Activated gamma-delta T cell (primary cell): ENCODE measurements around the gene AMBP.

Experiments
- DNase-seq: peaks from one replicate; lab custom pipeline; 2025; lab: John Stamatoyannopoulos, UW
- total RNA-seq, 2 donors: gene quantifications; one replicate each; lab custom pipeline; 2026; lab: John Stamatoyannopoulos, UW

Gene AMBP
- 0 reads per million in 2 donors for total RNA-seq

DNA sequence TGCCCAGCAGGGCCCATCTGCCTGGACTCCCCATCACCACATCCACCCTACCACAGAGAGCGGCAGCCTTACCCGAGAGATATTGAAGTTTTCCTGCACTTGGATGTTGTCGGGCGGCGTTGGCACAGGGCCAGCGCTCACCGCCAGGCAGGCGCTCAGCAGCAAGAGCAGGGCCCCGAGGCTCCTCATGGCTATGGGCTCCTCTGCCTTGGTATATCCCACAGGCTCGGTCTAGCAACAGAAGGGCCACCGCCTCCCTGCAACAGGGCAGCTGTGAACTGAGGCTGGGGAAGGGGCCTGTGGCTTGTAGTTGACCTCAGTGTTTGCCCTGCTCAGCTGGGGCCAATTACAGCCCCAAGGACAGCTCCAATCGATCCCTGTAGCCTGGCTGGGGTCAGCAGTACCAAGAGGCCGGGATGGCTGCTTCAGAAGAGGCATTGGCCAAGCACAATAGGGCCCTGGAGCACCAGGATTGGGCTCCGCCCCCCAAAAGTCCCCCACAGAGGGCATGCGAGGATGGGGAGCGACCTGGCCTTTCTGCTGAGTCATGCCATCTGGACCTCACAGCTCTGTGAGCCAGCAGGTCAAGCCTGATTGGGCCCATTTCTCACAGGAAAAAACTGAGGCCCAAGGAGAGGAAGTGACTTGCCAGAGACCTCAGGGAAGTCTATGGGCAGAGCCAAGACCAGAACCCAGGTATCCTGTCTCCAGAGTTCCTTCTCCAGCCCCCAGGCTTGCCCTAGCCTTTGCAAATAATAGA, at the start of gene AMBP:
Gene AMBP (minus strand): TSS at position 280 of the 760 bp plus-strand sequence. CDS start 91 bp downstream, at position 189.
- no peak for DNase-seq

DNA sequence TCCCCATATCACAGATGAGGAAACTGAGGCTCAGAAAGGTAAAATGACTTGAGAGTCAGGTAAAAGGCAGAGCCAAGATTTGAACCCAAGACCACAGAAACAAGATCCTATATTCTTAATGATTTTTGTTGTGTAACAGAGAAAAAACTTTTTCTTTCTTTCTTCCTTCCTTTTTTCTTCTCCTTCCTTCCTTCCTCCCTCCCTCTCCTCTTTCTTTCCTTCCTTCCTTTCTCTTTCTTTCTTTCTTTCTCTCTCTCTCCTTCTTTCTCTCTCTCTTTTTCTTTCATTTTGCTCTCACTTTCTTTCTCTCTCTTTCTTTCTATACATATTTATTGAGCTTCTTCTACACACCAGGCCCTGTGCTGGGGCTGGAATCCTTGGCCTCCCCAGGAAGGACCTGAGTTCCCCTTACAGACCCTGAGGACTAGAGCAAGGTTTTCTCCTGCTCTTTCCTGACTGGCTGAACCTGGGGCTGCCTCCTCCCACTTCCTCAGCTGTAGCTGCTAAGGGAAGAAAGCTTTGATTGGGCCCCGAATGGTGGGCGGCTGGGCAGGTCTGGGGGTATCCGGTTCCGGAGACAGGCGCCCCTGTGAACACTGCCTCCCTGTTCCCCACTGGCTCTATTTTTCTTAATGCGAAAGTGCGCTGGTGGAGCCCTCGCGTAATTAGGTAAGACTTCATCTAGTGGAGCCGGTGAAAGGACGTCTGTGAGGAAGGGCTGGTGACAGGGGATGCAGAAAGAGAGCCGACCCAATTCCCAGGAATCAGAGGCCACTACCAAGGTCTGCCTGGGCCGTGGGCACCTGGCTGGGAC, 48.4 kb upstream of the AMBP start:
- DNase-seq, result no peak

DNA sequence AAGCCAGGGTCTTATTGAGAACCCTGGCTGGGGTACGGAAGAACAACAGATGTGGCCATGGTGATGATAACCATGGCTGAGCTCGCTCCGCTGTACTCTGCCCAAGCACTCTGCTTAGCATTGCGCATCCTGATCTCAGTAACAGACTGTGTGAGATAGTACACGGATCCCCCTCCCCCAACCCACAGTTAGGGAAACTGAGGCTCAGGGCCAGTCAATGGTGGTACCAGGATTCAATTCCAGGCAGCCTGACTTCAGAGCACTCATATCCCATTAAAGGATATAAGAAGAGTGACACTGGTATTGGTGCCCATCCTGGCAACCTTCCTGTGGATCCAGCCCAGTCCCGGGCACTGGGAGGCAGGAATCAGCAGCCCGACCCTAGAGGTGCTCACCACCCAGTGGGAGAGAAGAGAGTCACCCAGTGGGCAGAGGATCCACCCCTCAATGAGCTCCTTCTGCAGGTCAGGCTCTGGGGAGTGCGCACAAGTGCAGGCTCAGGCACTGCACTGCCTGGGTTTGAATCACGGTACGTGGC, 47.4 kb upstream of the AMBP start:
- no peak for DNase-seq

DNA sequence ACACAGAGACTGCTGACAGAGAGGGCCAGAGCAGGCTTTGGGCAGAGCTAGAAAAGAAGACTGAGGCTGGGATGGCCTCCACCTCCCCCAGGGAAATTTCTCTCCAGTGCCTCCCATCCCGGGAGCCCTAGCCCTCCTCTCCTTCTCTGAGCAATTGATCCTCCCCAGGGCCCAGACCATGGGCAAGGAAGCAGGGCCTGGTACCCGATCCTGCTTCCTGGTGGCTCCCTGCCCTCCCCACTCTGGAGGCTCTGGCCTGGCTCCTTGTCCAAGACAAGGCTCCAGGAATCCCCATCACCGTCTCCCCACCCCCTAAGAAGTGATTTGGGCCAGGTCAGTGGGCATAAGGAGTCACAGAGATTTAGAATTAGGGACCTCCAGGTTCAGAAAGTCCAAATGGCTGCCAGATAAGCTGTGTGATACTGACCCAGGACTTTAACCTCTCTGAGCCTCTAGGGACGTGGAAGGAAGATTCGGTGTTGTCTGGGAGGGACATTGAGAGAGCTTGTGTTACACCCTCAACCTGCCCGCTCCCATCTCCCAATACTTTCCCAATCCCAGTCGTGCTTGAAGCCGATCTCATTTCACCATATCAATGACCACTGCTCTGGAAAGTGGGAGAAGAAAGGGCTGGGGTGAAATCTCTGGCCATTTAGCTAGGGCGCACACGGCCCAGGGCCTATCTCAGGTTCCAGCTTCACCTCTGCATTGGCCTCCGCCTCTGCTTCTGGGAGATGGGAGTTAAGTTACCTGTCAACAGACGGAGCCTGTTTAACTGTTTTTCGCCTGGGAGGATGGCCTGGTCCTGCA, 46.8 kb upstream of the AMBP start:
- no peak for DNase-seq

DNA sequence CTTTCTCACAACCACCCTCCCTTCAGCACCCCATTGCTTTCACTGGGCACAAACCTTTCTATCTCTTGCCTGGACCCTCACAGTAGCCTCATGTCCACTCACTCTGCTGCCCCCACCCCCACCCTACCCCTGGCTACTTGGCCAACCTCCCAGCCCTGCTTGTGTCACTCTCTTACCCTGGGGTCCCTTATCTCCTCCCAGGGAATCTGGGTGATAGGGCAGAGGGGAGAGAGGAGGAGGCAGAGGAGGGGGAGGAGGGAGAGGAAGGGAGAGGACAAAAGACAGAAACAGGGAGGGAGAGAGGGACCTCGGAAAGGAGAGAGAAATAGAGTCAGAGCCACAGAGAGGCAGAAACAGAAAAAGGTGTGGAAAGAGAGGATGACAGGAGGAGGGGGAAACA, 46.0 kb upstream of the AMBP start:
- DNase-seq, result no peak

DNA sequence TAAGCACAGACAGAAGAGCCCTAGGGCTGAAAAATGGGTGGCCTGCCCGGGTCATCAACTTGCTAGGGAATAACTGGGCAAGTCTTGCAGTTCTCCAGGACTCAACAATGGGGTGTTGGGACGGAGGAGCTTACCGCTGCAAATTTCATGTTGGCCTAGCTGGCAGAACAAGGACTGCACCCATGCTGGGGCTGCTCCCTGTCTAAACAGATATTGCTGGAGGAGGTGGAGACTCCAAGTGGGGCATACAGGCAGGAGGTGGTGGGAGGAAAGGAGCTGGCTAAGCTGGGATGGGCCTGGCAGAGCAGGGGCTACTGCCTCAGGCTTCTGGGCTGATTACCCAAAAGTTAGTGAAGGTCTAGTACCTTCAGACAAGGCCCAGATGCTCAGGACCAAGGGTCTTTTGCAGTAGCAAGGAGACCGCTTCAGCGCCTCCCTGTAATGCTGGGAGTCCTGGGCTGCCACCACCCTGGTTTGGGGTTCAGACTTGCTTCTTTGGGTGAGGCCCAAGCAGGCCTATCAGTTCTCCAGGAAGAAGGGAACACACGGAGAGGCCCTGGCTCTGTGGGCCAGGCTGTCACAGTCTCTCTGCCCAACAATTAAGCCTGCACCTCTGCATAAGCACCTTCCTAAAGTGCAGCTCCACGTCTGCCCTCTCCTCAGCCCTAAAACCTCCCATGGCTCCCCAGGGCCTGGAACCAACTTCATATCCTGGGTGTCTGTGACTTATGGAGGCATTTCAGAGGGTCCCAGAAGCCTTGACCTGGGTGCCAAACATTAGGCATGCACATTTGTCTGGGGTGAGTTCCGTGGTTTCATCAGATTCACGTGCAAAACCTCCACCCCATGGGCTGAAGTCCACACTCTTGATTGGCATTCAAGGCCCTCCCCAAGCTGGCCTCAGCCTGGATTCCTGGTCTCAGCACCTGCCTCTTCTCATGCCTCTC, 45.2 kb upstream of the AMBP start:
- DNase-seq, result no peak

DNA sequence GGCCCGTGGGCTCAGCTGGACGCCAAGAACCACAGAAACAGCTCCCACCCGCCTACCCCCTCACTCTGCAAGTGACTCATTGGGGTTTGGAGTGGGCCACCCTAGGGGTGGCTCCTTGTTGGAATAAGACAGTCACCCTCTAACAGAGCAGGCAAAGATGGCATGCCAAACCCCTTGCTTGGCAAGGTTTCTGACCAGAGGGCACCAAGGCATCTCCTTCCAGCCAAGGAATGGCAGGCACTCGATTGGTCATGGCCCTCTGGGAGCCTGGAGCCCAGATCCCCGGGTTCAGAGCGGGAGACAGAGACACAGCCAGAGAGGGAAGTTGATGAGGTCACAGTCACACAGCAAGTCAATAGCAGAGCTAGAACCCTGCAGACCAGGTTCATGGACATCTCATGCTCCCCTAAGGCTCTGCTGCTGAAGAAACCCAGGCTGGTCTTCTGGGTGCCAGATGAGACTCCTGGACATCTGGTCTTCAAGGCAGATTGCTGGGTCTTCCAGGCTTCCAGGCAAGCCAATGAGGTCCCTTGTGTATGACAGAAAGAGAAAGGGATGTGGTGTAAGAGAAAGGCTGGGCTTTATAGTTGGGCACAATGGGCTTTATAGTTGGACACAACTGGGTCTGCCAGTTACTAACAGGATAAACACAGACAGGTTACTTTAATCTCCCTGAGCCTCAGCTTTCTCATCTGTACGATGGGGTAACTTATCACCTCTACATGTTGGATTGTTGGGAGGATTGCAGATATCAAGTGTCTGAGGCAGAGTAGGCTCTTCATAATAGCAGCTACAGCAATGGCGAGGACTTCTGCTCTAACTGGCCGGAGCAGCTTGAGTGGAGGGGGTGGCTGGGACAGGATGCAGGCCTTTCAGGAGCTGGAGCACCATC, 44.3 kb upstream of the AMBP start:
- no peak for DNase-seq

DNA sequence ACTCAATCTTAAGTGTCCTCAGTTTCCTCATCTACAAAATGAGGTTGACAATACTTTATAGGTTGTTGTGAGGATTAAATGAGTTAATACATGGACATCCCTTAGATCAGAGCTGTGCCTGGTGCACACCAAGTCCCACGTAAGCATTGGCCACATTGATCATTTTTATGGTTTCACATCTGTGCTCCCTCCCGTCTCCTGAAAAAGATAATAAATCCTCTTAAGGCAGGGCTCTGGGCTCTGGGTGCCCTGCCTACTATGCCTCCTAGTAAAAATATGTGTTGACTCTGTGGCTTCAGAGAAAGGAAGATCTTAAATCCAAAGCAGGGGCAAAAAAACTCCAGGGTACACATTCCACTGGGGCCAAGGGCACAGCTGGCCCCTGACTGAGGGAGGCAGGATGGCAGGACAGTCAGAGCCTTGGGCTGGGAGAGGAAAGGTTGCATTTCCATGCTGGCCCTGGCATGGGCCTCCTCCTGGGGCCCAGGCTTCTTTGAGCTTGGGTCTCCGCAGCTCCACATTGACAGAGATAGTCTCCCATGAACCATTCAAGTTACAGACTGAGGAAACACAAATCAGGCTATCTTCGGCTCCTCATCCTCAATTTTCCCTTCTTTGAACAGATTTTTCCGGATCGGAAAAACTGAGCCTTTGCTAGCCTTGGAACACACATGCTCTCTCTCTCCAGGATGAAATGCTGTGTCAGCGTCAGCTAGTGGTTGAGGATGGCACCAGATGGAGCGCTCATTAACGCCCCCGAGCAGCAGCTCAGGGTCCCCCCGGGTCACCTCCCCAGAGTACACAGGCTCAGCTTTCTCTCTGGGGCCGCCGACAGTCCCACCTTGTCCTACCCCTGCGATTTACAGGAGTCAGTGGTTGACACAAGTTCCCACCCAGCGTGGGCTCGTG, 43.4 kb upstream of the AMBP start:
- DNase-seq, result no peak

DNA sequence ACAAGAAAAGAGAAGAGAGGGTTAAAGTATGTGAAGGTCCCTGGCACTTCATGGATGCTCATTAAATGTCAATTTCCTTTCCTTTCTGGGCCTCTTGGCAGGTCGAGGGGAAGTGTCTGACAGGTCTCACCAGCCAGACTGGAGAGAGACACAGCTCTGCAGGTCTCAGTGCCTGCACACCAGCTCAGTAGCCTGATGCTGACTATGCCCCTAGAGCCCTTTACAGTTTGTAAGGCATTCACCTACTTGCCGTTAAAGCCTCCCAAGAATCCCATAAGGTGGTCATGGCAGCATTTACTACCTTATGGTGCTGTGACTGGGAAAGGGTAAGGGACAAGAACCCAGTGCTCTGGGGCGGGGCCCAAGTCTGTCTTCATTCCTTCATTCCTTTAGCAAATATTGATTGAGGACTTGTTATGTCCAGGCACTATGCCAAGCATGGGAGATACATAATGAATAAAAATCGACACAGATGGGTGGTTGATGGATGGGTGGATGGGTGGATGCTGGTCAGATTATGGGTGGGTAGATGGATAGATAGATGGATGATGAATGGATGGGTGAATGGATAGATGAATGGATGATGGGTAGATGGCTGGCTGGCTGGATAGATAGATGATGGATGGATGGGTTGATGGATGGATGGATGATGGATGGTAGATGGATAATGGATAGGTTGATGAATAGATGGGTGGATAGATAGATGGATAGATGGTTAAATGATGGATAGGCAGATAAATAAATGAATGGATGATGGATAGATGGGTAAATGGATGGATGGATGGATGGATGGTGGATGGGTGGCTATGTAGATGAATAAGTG, 42.3 kb upstream of the AMBP start:
- DNase-seq, result no peak

DNA sequence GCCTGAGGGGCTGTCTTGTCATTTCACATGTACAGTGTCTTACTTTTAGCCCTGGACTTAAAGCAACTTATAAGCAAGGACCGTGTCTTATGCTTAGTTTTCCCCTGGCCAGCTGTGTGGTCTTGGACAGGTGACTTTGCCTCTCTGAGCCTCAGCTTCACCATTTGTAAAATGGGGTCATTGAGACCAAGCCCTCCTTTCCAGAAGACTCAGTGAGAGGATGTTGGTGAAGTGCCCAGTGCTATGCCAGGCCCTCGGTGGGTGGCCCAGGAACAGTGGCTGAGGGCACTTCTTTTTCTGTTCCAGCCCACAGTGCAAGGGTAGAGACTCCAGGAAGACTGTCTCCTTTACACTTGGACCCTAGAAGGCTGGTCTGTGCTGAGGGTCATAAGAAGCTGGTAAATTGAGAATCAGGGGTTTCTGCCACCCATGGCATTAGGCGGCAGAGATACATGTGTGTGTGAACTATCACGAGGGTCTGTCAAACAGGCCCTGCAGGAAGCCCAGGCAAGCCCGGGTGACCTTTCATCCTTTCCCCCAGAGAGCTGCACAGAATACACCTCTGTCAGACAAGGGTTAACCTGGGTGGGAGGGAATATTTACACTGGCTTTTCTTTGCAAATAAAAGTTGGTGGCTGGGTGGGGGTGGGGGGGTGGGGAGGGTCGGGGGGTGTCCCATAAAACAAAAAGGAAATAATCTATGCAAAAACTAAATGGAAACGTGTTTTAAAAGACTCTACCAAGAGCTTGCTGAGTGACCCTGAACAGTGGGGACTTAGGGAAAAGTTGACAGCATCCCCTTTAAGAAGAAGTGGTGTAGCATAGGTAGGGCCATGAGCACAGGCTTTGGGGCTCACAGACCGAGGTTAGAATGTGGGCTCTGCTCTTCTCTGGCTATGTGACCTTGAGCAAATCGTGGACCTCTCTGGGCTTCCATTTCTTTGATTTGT, 41.4 kb upstream of the AMBP start:
- DNase-seq, result no peak

DNA sequence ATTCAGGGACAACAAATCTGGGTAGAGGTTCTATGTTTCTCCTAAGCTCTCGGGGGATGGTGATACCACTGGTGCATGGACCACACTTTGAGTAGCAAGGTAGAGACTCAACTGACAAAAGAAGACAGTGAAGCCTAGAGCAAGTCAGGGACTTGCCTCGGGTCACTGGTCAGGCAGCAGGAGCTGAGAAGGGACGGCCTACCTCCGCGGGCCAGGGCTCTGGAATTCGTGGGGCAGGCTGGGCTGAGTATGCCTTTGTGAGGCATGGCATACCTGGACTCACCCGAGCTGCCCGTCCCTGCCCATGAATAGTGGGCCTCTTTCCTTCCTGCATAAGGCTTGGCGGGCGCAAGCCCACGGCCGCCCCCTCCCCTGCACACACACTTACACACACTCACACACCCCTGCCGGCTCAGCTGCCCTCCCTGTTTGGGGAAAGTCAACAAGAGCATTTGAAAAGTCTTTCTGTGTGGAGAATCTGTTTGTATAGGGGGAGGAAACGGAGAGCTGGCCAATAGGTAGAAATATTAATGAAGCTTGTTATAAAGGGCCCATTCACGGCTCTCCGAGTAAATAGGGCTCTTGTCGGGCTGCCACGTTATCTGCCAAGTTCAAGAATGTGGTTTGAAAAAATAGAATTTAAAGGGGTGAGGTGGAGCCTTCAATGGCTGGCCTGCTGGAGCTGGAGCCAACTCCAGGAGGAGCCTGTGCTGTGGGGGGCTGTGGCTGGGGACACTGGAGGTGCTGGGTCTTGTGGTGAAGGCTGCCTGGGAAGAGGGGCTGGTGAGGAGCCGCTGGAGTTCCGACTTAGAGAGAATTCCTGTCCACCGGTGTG, 40.1 kb upstream of the AMBP start:
- DNase-seq, result no peak

DNA sequence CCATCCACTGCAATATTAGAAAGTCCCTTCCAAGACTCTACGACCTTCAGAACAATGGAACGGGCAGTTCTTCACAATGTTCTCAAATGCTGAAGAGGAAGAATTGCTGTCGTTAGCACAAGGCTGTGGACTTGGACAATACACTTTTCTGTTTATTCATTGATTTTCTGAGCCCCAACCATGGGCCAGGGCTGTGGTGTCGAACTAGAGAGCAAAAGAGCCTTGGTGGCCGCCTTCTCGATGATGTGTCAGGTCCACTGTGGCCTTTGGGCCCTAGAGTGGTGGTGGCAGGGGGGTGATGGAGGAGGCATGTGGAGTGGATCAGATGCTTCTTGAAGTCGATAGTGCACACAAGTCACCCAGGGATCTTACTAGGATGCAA, 39.5 kb upstream of the AMBP start:
- no peak for DNase-seq

DNA sequence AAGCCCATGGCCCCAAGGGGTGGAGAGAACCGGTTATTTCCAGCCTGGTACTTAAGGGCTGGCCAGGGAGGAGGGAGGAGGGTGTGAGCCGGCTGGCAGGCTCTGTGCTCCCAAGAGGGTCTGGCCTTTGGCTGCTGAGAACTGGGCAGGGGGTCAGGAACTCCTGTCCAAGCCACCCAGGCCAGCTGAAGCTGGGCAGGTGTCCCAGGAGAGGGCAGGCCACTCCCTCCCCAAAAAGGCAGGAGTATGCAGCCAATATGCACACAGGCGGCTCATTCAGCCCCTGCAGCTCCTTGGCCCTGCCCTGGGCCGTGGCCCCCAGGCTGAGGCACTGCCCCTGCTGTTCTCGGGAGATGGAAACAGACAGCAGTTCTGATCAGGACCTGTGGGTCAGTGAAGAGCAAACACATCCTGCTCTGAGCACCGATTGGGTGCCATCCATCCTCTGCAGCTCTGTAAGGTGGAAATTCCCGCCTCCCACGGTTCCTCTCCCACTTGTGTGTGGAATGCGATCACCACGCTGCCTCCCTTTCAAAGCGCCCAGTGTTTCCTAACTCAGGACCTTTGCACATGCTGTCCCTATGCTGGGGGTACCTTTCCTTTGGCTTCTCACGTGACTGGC, 38.1 kb upstream of the AMBP start:
- no peak for DNase-seq

DNA sequence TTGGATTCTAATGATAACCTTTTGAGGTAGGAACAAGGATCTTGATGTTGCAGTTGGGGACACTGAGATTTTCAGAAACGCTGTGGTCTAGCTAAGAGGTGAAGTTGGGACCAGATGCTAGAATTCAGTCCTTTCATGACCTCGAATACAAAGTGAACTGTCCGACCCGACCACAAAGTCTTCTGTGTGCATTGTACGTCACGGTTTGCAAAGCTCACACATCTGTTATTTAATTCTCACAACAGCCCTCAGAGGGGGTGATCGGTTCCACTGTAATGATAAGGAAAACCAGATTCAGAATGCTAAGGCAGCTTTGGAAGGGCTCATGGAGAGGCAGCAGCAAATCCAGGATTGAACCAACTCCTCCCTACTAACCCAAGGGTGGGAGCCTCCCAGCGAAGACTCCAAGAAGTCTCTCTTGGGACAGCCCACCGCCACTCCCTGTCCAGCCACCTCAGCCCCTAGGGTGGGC, 37.6 kb upstream of the AMBP start:
- DNase-seq, result no peak

DNA sequence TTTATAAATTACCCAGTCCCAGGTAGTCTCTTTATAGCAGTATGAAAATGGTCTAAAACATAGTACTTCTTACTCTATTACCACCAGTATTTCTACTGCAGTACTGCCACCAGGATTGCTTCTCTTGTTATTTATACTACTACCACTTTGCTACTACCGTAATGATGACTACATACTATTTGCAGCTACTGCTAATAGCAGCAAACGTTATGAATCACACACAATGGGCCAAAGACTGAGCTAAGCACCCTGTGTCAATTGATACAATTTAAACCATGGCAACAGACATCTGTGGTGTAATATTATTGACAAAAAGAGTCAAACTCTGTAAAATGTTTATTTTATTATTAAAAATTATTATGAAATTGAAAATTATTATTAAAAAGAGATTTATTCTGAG, 36.3 kb upstream of the AMBP start:
- no peak for DNase-seq
